Astrocyte (in vitro differentiated cells and primary cell): ENCODE results near the gene BAHCC1. TPM values are rescaled to one million over a fixed set of nuclear protein-coding genes. Genes with fewer than 3 reads are reported as not detected.

ENCODE experiments used
- DNase-seq: peaks from one replicate; pipeline ENCODE4 v3.0.0-alpha.2; 2010; ENCODE audit warnings: low read depth
- FAIRE-seq: peaks from 2 replicates; lab custom pipeline; 2011; peaks lifted over from hg19 to GRCh38; lab: Jason Lieb, UNC
- H2AFZ ChIP-seq: 2 replicates; pipeline ENCODE4 v1.6.0; 2012; ENCODE audit warnings: low read depth, low read length, inconsistent platforms
- H3K27ac ChIP-seq: 2 replicates; pipeline ENCODE4 v1.5.1; 2011; ENCODE audit warnings: low read depth, low read length, inconsistent platforms
- H3K27me3 ChIP-seq: 2 replicates; pipeline ENCODE4 v1.6.0; 2011; ENCODE audit warnings: low read length, inconsistent platforms; ENCODE audit not compliant: insufficient read depth
- H3K36me3 ChIP-seq: 2 replicates; pipeline ENCODE4 v1.5.1; 2011; ENCODE audit warnings: low read length, inconsistent platforms; ENCODE audit not compliant: insufficient read depth
- H3K4me1 ChIP-seq: 2 replicates; pipeline ENCODE4 v1.5.1; 2011; ENCODE audit warnings: low read length, inconsistent platforms; ENCODE audit not compliant: insufficient read depth
- H3K4me2 ChIP-seq: 2 replicates; pipeline ENCODE4 v1.6.0; 2012; ENCODE audit warnings: low read length, inconsistent platforms
- H3K4me3 ChIP-seq: 2 replicates; pipeline ENCODE4 v1.5.1; 2011; ENCODE audit warnings: low read depth, mild to moderate bottlenecking, low read length, inconsistent platforms; ENCODE audit not compliant: insufficient read depth
- H3K79me2 ChIP-seq: 2 replicates; pipeline ENCODE4 v1.6.0; 2012; ENCODE audit warnings: mild to moderate bottlenecking, low read length, inconsistent platforms; ENCODE audit not compliant: insufficient read depth
- H3K9ac ChIP-seq: 2 replicates; pipeline ENCODE4 v1.6.0; 2012; ENCODE audit warnings: mild to moderate bottlenecking, low read length, inconsistent platforms
- H3K9me3 ChIP-seq: 2 replicates; pipeline ENCODE4 v1.5.1; 2012; ENCODE audit warnings: low read depth, mild to moderate bottlenecking, low read length, inconsistent platforms; ENCODE audit not compliant: insufficient read depth
- H4K20me1 ChIP-seq: 2 replicates; pipeline ENCODE4 v1.6.0; 2012; ENCODE audit warnings: low read length, inconsistent platforms; ENCODE audit not compliant: insufficient read depth
- H3K27ac Mint-ChIP-seq: one replicate; pipeline ENCODE4 v1.8.0; 2021; ENCODE audit warnings: mild to moderate bottlenecking, mixed read lengths; ENCODE audit not compliant: unreplicated experiment
- H3K27me3 Mint-ChIP-seq: one replicate; pipeline ENCODE4 v1.8.0; 2021; ENCODE audit warnings: low read depth, mixed read lengths; ENCODE audit not compliant: unreplicated experiment
- H3K36me3 Mint-ChIP-seq: one replicate; pipeline ENCODE4 v1.8.0; 2021; ENCODE audit warnings: low read depth, mixed read lengths; ENCODE audit not compliant: unreplicated experiment
- H3K4me1 Mint-ChIP-seq: one replicate; pipeline ENCODE4 v1.8.0; 2021; ENCODE audit warnings: low read depth, mixed read lengths; ENCODE audit not compliant: unreplicated experiment
- H3K4me3 Mint-ChIP-seq: one replicate; pipeline ENCODE4 v1.8.0; 2021; ENCODE audit warnings: mild to moderate bottlenecking, moderate library complexity, mixed read lengths; ENCODE audit not compliant: unreplicated experiment
- H3K9me3 Mint-ChIP-seq: one replicate; pipeline ENCODE4 v1.8.0; 2021; ENCODE audit warnings: mild to moderate bottlenecking, mixed read lengths; ENCODE audit not compliant: unreplicated experiment
- CTCF ChIP-seq: IDR thresholded peaks from 2 replicates; pipeline ENCODE4 v1.5.1; 2011; ENCODE audit warnings: low read depth, mild to moderate bottlenecking, inconsistent platforms, low read length, moderate library complexity; ENCODE audit not compliant: insufficient read depth
- EZH2 ChIP-seq: IDR thresholded peaks from 2 replicates; pipeline ENCODE4 v1.6.1; 2012; ENCODE audit warnings: mild to moderate bottlenecking, low read length, inconsistent platforms; ENCODE audit not compliant: insufficient read depth
- total RNA-seq: library from RNA; stranded (reverse); gene quantifications from 2 replicates; pipeline ENCODE4 v1.2.1, GENCODE V29; 2021

Gene BAHCC1
- total RNA-seq, 1 donor from 2014 or later, result 18.5 TPM

DNA sequence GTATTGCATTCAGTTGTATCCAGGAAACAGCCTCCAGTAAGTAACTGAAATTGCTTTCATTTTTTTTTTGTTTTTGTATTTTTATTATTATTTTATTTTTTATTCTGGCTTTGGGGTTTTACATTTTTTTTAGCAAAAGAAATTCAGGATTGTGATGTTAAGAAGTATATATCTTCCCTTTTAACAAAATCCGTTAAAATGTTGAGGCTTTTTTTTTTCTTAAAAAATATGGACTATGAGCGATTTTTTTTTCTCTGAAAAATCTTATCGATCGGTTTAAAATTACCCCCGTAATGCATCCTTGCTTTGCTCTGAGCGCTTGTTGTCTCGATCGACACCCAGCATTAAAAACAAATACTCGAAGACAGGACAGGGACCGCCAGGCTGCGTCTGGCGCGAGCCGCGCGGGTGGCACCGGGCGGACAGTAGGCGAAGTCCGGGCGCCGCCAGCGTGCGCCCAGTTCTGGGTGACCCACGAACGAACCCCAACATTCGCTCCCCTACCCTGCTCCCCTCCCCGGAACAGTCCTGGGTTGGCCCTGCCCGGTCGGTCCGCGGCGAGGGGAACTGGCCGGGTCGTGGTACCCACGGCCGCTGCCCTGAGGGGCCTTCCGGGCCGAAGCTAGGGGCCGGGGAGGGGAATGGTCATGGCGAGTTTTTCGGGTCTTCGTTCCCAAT is 482 bp downstream of the BAHCC1 start:
- H3K4me3 ChIP-seq, result peak overlapping the region; percentile 68
- H3K9ac ChIP-seq, result peak overlapping the region; percentile 90
- FAIRE-seq, result no peak
- Mint-ChIP-seq H3K27ac (peak overlapping the region; percentile 96), H3K9me3 (no peaks in the 10 kb centered on the region), H3K36me3 (no peaks in the 10 kb centered on the region), H3K4me1 (peaks cover 18% of the 10 kb centered on the region), H3K4me3 (peak overlapping the region; percentile 87), H3K27me3 (no peaks in the 10 kb centered on the region)
- H3K79me2 ChIP-seq, result peaks cover 75% of the 10 kb centered on the region
- H3K4me1 ChIP-seq, result peaks cover 38% of the 10 kb centered on the region
- peak overlapping the region; percentile 96 for H3K4me2 ChIP-seq
- H3K9me3 ChIP-seq, result no peaks in the 10 kb centered on the region
- no peak for DNase-seq
- H3K36me3 ChIP-seq, result no peaks in the 10 kb centered on the region
- TF ChIP-seq EZH2 (no peak), CTCF (no peak)
- peaks cover 14% of the 10 kb centered on the region for H4K20me1 ChIP-seq
- H3K27ac ChIP-seq, result peak overlapping the region; percentile 90
- H3K27me3 ChIP-seq, result no peaks in the 10 kb centered on the region
- no peak overlapping the region for H2AFZ ChIP-seq

DNA sequence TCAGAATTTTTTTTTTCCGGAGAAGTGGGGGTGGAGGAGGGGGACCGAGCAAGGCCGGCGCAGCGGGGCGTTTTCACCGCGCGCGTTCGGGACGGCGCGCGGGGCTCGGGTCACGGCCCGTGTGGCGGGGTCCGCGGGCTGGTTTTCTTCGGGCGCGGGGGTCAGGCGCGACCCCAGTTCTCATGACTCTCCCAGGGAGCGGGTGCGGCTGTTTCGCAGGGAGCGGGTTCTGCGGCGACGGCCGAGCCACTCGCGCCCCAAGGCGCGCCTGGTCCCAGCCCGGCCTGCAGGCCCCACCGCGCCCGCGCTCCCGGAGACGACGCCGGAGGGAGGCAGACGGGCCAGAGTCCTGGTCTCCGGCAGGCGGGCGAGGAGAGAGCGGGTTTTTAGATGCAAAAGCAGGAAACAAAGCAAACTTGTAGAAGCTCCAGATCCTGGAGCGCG is 1.0 kb downstream of the BAHCC1 start:
- H3K4me2 ChIP-seq, result peak overlapping the region; percentile 96
- peak overlapping the region; percentile 9 for H2AFZ ChIP-seq
- peaks cover 13% of the 10 kb centered on the region for H4K20me1 ChIP-seq
- H3K27me3 ChIP-seq, result no peaks in the 10 kb centered on the region
- FAIRE-seq, result no peak
- peak overlapping the region; percentile 83 for H3K4me3 Mint-ChIP-seq
- peak overlapping the region; percentile 68 for H3K4me3 ChIP-seq
- no peaks in the 10 kb centered on the region for H3K9me3 Mint-ChIP-seq
- peaks cover 20% of the 10 kb centered on the region for H3K4me1 Mint-ChIP-seq
- no peak overlapping the region for H3K27ac Mint-ChIP-seq
- no peak for DNase-seq
- H3K36me3 ChIP-seq, result no peaks in the 10 kb centered on the region
- no peaks in the 10 kb centered on the region for H3K27me3 Mint-ChIP-seq
- H3K9me3 ChIP-seq, result no peaks in the 10 kb centered on the region
- H3K79me2 ChIP-seq, result peaks cover 78% of the 10 kb centered on the region
- peak overlapping the region; percentile 90 for H3K9ac ChIP-seq
- no peaks in the 10 kb centered on the region for H3K36me3 Mint-ChIP-seq
- no peak for TF ChIP-seq CTCF
- no peak for TF ChIP-seq EZH2
- H3K27ac ChIP-seq, result peak overlapping the region; percentile 90
- peaks cover 43% of the 10 kb centered on the region for H3K4me1 ChIP-seq
